Testis (tissue), 3 donors: ENCODE results near the gene FGR. TPM values are rescaled to one million over a fixed set of nuclear protein-coding genes. Genes with fewer than 3 reads are reported as not detected.

Source experiments
- DNase-seq: peaks from one replicate; pipeline ENCODE4 v3.0.0-alpha.2; 2019
- H3K27ac ChIP-seq, 2 donors: fragments of 200-600 bp; sonication (generic); one replicate each; pipeline ENCODE4 v1.5.1; 2019
- H3K27me3 ChIP-seq: fragments of 200-600 bp; sonication (generic); one replicate; pipeline ENCODE4 v1.5.1; 2019
- H3K36me3 ChIP-seq: fragments of 200-600 bp; sonication (generic); one replicate; pipeline ENCODE4 v1.5.1; 2017; ENCODE audit warnings: low read depth; ENCODE audit errors: missing control alignments
- H3K4me1 ChIP-seq: fragments of 200-600 bp; sonication (generic); one replicate; pipeline ENCODE4 v1.5.1; 2019
- H3K4me3 ChIP-seq, 2 donors: fragments of 200-600 bp; sonication (generic); one replicate each; pipeline ENCODE4 v1.5.1; 2017 to 2019
- H3K9me3 ChIP-seq: fragments of 200-600 bp; sonication (generic); one replicate; pipeline ENCODE4 v1.5.1; 2017
- POLR2A ChIP-seq: fragments of 450-650 bp; IDR thresholded peaks from one replicate; pipeline ENCODE4 v1.6.1; 2017; ENCODE audit warnings: antibody characterized with exemption, mild to moderate bottlenecking, moderate library complexity
- WGBS, 2 donors: methylation state at CpG; one replicate each; pipeline ENCODE4 v1.1.5; 2018; 5-methylcytosine and 5-hydroxymethylcytosine counted together
- intact Hi-C: fragments of 100-400 bp; cut with DNase I; formaldehyde crosslinking; loops from one replicate; pipeline ENCODE4 v1.15.1; 2023; ENCODE audit warnings: low total_unique reads
- polyA plus RNA-seq: library from polyadenylated mRNA; stranded (reverse); fragments of 350-450 nt; fragmentation: Illumina TruSeq; extraction: RNeasy Lipid Tissue Mini Kit (QIAGEN cat#74804); gene quantifications from one replicate; pipeline ENCODE4 v1.2.3, GENCODE V29; 2014; ENCODE audit warnings: low read depth, low replicate concordance; ENCODE audit not compliant: insufficient read depth
- total RNA-seq, 2 donors: library from RNA; depleted of rRNA; stranded (reverse); fragments of >200 nt; gene quantifications; one replicate each; pipeline ENCODE4 v1.2.3, GENCODE V29; 2016
- TF ChIP-seq, protein P1 (sequence below), 3 experiments: fragments of 450-650 bp in 2 of 3; fragments of 200-600 bp in 1 of 3; sonication (generic) in 1 of 3; IDR thresholded peaks; one replicate each; pipeline ENCODE4 v1.5.1; 2016 to 2019; ENCODE audit warnings: antibody characterized with exemption in 3 of 3, mild to moderate bottlenecking in 2 of 3, moderate library complexity in 1 of 3

Gene FGR
- total and polyA plus RNA-seq, 3 donors from 2014 or later = 5.2 to 10.2 (median 10.0) TPM

GRCh38 chr1:27616441-27616840, 18.5 kb downstream of the FGR start:
- intact Hi-C loops = loop anchor here (10.0 kb wide), 1 partner anchor 48 kb away; no protein-coding TSS in a partner anchor
- no peaks in the 10 kb centered on the region for H3K27me3 ChIP-seq
- peaks cover 3% of the 10 kb centered on the region for H3K4me1 ChIP-seq
- H3K36me3 ChIP-seq = no peaks in the 10 kb centered on the region
- H3K4me3 ChIP-seq = no peak overlapping the region
- WGBS, 2 donors = 88 to 94% methylated on average over 2 of the region's 2 CpGs
- no peak overlapping the region for H3K27ac ChIP-seq
- H3K9me3 ChIP-seq = no peaks in the 10 kb centered on the region
- TF ChIP-seq POLR2A = no peak
- TF ChIP-seq, protein P1, sequence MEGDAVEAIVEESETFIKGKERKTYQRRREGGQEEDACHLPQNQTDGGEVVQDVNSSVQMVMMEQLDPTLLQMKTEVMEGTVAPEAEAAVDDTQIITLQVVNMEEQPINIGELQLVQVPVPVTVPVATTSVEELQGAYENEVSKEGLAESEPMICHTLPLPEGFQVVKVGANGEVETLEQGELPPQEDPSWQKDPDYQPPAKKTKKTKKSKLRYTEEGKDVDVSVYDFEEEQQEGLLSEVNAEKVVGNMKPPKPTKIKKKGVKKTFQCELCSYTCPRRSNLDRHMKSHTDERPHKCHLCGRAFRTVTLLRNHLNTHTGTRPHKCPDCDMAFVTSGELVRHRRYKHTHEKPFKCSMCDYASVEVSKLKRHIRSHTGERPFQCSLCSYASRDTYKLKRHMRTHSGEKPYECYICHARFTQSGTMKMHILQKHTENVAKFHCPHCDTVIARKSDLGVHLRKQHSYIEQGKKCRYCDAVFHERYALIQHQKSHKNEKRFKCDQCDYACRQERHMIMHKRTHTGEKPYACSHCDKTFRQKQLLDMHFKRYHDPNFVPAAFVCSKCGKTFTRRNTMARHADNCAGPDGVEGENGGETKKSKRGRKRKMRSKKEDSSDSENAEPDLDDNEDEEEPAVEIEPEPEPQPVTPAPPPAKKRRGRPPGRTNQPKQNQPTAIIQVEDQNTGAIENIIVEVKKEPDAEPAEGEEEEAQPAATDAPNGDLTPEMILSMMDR (IDR thresholded peaks at IDR 0.05) = peak in 1 of 3 experiments; percentile 9
- DNase-seq = no peak

GRCh38 chr1:27615346-27616192, 19.4 kb downstream of the FGR start:
- intact Hi-C loops = loop anchor here (10.0 kb wide), 1 partner anchor 49 kb away; no protein-coding TSS in a partner anchor

DNA sequence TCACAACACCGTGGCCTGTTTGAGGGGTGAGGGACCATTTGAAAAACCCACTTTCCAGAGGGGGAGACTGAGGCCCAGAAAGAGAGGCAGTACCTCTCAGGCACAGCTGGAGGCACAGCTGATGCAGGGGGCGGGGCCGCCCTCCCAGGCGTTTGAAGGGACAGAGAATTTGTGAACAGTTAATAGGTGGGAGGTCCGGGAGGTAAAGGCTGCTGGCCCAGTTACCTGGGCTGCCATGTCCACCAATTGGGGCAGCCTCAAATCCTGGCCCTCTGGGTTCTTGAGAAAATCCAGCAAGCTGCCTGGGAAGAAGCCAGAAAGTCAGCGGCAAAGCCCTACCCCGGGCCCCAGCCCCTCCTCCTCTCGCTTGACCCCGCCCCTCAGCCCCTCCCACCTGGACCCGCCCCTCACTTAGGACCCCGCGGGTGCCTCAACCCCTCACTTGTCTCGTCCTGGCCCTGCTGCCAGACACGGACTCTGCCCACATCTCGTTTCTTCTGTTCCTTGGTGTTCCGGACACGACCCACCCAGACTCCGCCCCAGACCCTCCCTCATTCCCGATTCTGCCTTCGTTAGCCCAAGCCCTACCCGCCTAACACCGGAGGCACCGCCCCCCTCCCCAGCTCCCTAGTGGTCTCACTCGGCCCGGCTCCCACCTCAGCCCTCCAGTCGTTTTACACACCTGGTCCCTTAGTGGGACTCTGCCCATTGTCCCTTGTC, 20.2 kb downstream of the FGR start:
- no peaks in the 10 kb centered on the region for H3K9me3 ChIP-seq
- intact Hi-C loops = loop anchor here (10.0 kb wide), 1 partner anchor 50 kb away; no protein-coding TSS in a partner anchor
- H3K27me3 ChIP-seq = no peaks in the 10 kb centered on the region
- DNase-seq = no peak
- H3K4me1 ChIP-seq = peaks cover 3% of the 10 kb centered on the region
- TF ChIP-seq, protein P1 (IDR thresholded peaks at IDR 0.05) = no peak
- no peak for TF ChIP-seq POLR2A
- no peaks in the 10 kb centered on the region for H3K36me3 ChIP-seq
- H3K4me3 ChIP-seq = peak overlapping the region; percentile 17 to 18
- 23 to 36% methylated on average over 23 to 26 of the region's 26 CpGs for WGBS, 2 donors
- no peak overlapping the region for H3K27ac ChIP-seq

More at GRCh38 chr1:27615346-27616192, 19.4 kb downstream of the FGR start:
- Histone ChIP-seq H3K4me1 (peaks cover 3% of the 10 kb centered on the region), H3K36me3 (no peaks in the 10 kb centered on the region), H3K27ac (no peak overlapping the region), H3K27me3 (no peaks in the 10 kb centered on the region), H3K9me3 (no peaks in the 10 kb centered on the region), H3K4me3 (peak overlapping the region in 1 of 2 donors; percentile 17)
- 55 to 73% methylated on average over 32 to 41 of the region's 41 CpGs for WGBS, 2 donors
- DNase-seq = no peak
- no peak for TF ChIP-seq POLR2A
- TF ChIP-seq, protein P1 (IDR thresholded peaks at IDR 0.05) = no peak

GRCh38 chr1:27614043-27614624, 20.9 kb downstream of the FGR start:
- intact Hi-C loops = loop anchor here (10.0 kb wide), 1 partner anchor 51 kb away; no protein-coding TSS in a partner anchor

More at GRCh38 chr1:27614043-27614624, 20.9 kb downstream of the FGR start:
- H3K36me3 ChIP-seq = no peaks in the 10 kb centered on the region
- 54 to 56% methylated on average over 15 to 16 of the region's 16 CpGs for WGBS, 2 donors
- H3K4me1 ChIP-seq = peaks cover 3% of the 10 kb centered on the region
- H3K27me3 ChIP-seq = no peaks in the 10 kb centered on the region
- TF ChIP-seq POLR2A = no peak
- TF ChIP-seq, protein P1 (IDR thresholded peaks at IDR 0.05) = no peak
- no peak overlapping the region for H3K27ac ChIP-seq
- H3K9me3 ChIP-seq = no peaks in the 10 kb centered on the region
- H3K4me3 ChIP-seq = peak overlapping the region in 1 of 2 donors; percentile 17
- DNase-seq = no peak
